Neural cell (in vitro differentiated cells): ENCODE measurements around the gene KANSL1L. TPM values are rescaled to one million over a fixed set of nuclear protein-coding genes. Genes with fewer than 3 reads are reported as not detected.

ENCODE experiments used
- H2AFZ ChIP-seq: fragments of 200-600, 300-800 bp; sonication (generic), shearing (Covaris generic); 2 replicates; pipeline ENCODE4 v1.6.0; 2014; ENCODE audit warnings: low read depth, mild to moderate bottlenecking, antibody characterized with exemption, low read length, moderate library complexity
- H3F3A ChIP-seq: fragments of 200-600 bp; shearing (Covaris generic); 2 replicates; pipeline ENCODE4 v1.6.1; 2016; ENCODE audit warnings: mild to moderate bottlenecking, moderate library complexity, mixed read lengths, antibody characterized with exemption, low read length; ENCODE audit not compliant: insufficient read depth, poor library complexity, severe bottlenecking
- H3K27ac ChIP-seq: fragments of 200-600, 300-800 bp; sonication (generic), shearing (Covaris generic); 2 replicates; pipeline ENCODE4 v1.5.1; 2014; ENCODE audit warnings: mild to moderate bottlenecking, low read length, moderate library complexity
- H3K27me3 ChIP-seq: fragments of 300-800, 200-600 bp; sonication (generic), shearing (Covaris generic); 2 replicates; pipeline ENCODE4 v1.6.0; 2014; ENCODE audit warnings: mild to moderate bottlenecking, low read depth, low read length, moderate library complexity; ENCODE audit not compliant: insufficient read depth
- H3K36me3 ChIP-seq: fragments of 300-800, 200-600 bp; sonication (generic), shearing (Covaris generic); 2 replicates; pipeline ENCODE4 v1.5.1; 2014; ENCODE audit warnings: mild to moderate bottlenecking, antibody characterized with exemption, low read length, moderate library complexity; ENCODE audit not compliant: insufficient read depth
- H3K4me2 ChIP-seq: fragments of 300-800, 200-600 bp; sonication (generic), shearing (Covaris generic); 2 replicates; pipeline ENCODE4 v1.6.0; 2014; ENCODE audit warnings: mild to moderate bottlenecking, low read length
- H3K4me3 ChIP-seq: fragments of 300-800, 200-600 bp; sonication (generic), shearing (Covaris generic); 2 replicates; pipeline ENCODE4 v1.5.1; 2014; ENCODE audit warnings: mild to moderate bottlenecking, low read length, moderate library complexity
- H3K79me2 ChIP-seq: fragments of 200-600 bp; shearing (Covaris generic); replicated peaks from 2 replicates; pipeline ENCODE4 v1.6.0; 2014; ENCODE audit warnings: mild to moderate bottlenecking, low read length, moderate library complexity; ENCODE audit not compliant: insufficient read depth
- H3K9ac ChIP-seq: fragments of 300-800, 200-600 bp; sonication (generic), shearing (Covaris generic); 2 replicates; pipeline ENCODE4 v1.6.1; 2016; ENCODE audit warnings: mild to moderate bottlenecking, low read length, mixed read lengths
- H3K9me2 ChIP-seq: fragments of 200-600 bp; shearing (Covaris generic); 2 replicates; pipeline ENCODE4 v1.6.1; 2016; ENCODE audit warnings: mild to moderate bottlenecking, low read length, mixed read lengths; ENCODE audit not compliant: insufficient read depth
- H3K9me3 ChIP-seq: fragments of 200-600, 300-800 bp; sonication (generic), shearing (Covaris generic); 2 replicates; pipeline ENCODE4 v1.6.1; 2016; ENCODE audit warnings: mild to moderate bottlenecking, mixed run types, low read length, moderate library complexity, mixed read lengths
- H4K20me1 ChIP-seq: fragments of 200-600 bp; shearing (Covaris generic); 2 replicates; pipeline ENCODE4 v1.6.1; 2016; ENCODE audit warnings: mild to moderate bottlenecking, mixed run types; ENCODE audit not compliant: insufficient read depth
- EP300 ChIP-seq: fragments of 450-650 bp; conservative IDR thresholded peaks from 2 replicates; pipeline ENCODE4 v1.6.1; 2014; ENCODE audit warnings: antibody characterized with exemption, mild to moderate bottlenecking, moderate library complexity; ENCODE audit not compliant: poor library complexity, severe bottlenecking
- EZH2 ChIP-seq: fragments of 200-600, 300-800 bp; shearing (Covaris generic), sonication (generic); IDR thresholded peaks from 2 replicates; pipeline ENCODE4 v1.6.1; 2014; ENCODE audit warnings: antibody characterized with exemption, low read length, borderline replicate concordance, mild to moderate bottlenecking; ENCODE audit not compliant: insufficient read depth, poor library complexity, severe bottlenecking
- MXI1 ChIP-seq: fragments of 450-650 bp; conservative IDR thresholded peaks from 2 replicates; pipeline ENCODE4 v1.6.1; 2014; ENCODE audit warnings: antibody characterized with exemption, mild to moderate bottlenecking; ENCODE audit not compliant: poor library complexity, severe bottlenecking
- POLR2AphosphoS5 ChIP-seq: IDR thresholded peaks from 2 replicates; pipeline ENCODE4 v1.6.1; 2012
- SMC3 ChIP-seq: fragments of 450-650 bp; conservative IDR thresholded peaks from 2 replicates; pipeline ENCODE4 v1.6.1; 2014; ENCODE audit warnings: antibody characterized with exemption, mild to moderate bottlenecking, moderate library complexity; ENCODE audit not compliant: poor library complexity
- TAF1 ChIP-seq: IDR thresholded peaks from 2 replicates; pipeline ENCODE4 v1.6.1; 2012; ENCODE audit warnings: low read depth
- polyA plus RNA-seq: library from polyadenylated mRNA; depleted of rRNA; stranded (reverse); fragments of >200 nt; gene quantifications from 2 replicates; pipeline ENCODE4 v1.2.3, GENCODE V29; 2014
- TF ChIP-seq, protein P1 (sequence below): IDR thresholded peaks from 2 replicates; pipeline ENCODE4 v1.6.1; 2012; ENCODE audit warnings: borderline replicate concordance
- TF ChIP-seq, protein P2 (sequence below): fragments of 450-650 bp; IDR thresholded peaks from 2 replicates; pipeline ENCODE4 v1.5.1; 2014; ENCODE audit warnings: antibody characterized with exemption, mild to moderate bottlenecking, moderate library complexity; ENCODE audit not compliant: poor library complexity, severe bottlenecking

The KANSL1L gene
- polyA plus RNA-seq, 1 donor from 2014 or later: 27.6 TPM

DNA sequence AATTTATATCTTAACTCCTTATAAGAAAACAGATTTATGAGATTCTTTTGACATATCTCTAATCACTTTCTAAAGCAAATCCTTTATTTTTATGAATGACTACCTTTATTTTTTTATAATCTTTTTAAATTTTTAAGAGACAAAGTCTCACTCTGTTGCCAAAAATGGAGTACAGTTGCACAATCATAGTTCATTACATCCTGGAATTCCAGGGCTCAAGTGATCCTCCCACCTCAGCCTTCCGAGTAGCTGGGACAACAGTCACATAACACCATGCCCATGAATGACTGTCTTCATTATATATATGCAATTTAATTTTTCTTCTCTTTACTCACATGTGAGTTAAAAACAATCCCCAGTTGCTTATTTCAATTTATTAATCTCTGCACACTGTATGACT lies 32.3 kb upstream of the KANSL1L start:
- no peaks in the 10 kb centered on the region for H3K27me3 ChIP-seq
- H3K9me2 ChIP-seq: no peaks in the 10 kb centered on the region
- no peak overlapping the region for H2AFZ ChIP-seq
- TF ChIP-seq MXI1 (no peak), TAF1 (no peak), EP300 (no peak), SMC3 (no peak), POLR2AphosphoS5 (no peak)
- TF ChIP-seq, protein P1, sequence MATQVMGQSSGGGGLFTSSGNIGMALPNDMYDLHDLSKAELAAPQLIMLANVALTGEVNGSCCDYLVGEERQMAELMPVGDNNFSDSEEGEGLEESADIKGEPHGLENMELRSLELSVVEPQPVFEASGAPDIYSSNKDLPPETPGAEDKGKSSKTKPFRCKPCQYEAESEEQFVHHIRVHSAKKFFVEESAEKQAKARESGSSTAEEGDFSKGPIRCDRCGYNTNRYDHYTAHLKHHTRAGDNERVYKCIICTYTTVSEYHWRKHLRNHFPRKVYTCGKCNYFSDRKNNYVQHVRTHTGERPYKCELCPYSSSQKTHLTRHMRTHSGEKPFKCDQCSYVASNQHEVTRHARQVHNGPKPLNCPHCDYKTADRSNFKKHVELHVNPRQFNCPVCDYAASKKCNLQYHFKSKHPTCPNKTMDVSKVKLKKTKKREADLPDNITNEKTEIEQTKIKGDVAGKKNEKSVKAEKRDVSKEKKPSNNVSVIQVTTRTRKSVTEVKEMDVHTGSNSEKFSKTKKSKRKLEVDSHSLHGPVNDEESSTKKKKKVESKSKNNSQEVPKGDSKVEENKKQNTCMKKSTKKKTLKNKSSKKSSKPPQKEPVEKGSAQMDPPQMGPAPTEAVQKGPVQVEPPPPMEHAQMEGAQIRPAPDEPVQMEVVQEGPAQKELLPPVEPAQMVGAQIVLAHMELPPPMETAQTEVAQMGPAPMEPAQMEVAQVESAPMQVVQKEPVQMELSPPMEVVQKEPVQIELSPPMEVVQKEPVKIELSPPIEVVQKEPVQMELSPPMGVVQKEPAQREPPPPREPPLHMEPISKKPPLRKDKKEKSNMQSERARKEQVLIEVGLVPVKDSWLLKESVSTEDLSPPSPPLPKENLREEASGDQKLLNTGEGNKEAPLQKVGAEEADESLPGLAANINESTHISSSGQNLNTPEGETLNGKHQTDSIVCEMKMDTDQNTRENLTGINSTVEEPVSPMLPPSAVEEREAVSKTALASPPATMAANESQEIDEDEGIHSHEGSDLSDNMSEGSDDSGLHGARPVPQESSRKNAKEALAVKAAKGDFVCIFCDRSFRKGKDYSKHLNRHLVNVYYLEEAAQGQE: no peak
- H3K4me2 ChIP-seq: no peak overlapping the region
- no peaks in the 10 kb centered on the region for H4K20me1 ChIP-seq
- H3K9ac ChIP-seq: no peak overlapping the region
- no peak overlapping the region for H3K4me3 ChIP-seq
- no peak overlapping the region for H3K27ac ChIP-seq
- H3K9me3 ChIP-seq: no peaks in the 10 kb centered on the region
- H3F3A ChIP-seq: no peaks in the 10 kb centered on the region
- H3K79me2 ChIP-seq: no peaks in the 10 kb centered on the region
- no peaks in the 10 kb centered on the region for H3K36me3 ChIP-seq

DNA sequence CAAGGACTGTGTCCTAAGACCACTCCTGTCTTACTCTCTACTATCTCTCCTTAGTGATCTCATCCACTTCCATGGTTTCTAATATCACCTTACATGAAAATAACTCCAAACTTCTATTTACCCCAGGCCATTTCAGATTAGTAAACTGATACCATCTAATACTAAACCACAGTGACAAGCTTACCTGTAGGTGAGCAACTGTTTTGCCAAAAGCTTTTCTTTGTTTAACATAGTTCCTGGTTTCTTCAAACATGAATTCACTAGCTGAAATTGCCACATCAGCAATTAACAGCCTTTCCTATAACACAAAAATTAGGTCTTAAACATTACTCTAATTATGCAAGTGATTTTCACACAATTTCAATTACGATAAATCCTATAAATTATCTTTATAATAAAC lies 31.9 kb upstream of the KANSL1L start:
- no peak overlapping the region for H3K9ac ChIP-seq
- no peak overlapping the region for H2AFZ ChIP-seq
- no peak overlapping the region for H3K4me2 ChIP-seq
- no peaks in the 10 kb centered on the region for H3K79me2 ChIP-seq
- H3K27me3 ChIP-seq: no peaks in the 10 kb centered on the region
- no peak for TF ChIP-seq POLR2AphosphoS5
- TF ChIP-seq SMC3: no peak
- H3K27ac ChIP-seq: no peak overlapping the region
- no peaks in the 10 kb centered on the region for H3K36me3 ChIP-seq
- no peaks in the 10 kb centered on the region for H3K9me3 ChIP-seq
- no peaks in the 10 kb centered on the region for H3K9me2 ChIP-seq
- H3F3A ChIP-seq: no peaks in the 10 kb centered on the region
- no peaks in the 10 kb centered on the region for H4K20me1 ChIP-seq
- no peak overlapping the region for H3K4me3 ChIP-seq

DNA sequence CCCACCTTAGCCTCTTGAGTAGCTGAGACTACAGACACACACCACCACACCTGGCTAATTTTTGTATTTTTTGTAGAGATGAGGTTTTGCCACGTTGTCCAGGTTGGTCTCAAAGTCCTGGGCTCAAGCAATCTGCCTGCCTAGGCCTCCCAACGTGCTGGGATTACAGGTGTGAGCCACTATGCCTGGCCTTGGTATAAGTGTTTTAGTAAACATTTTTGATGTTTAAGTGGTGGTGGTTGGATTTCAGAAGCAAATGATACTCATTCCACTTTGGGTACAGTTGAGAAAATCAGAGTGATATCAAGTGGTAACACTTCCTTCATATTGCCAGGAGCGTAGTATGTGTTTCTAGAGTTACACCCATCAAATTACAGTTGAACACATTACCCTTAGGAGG lies 28.6 kb upstream of the KANSL1L start:
- TF ChIP-seq, protein P1: no peak
- TF ChIP-seq EZH2 (no peak), SMC3 (no peak), MXI1 (no peak), POLR2AphosphoS5 (no peak)
- TF ChIP-seq, protein P2, sequence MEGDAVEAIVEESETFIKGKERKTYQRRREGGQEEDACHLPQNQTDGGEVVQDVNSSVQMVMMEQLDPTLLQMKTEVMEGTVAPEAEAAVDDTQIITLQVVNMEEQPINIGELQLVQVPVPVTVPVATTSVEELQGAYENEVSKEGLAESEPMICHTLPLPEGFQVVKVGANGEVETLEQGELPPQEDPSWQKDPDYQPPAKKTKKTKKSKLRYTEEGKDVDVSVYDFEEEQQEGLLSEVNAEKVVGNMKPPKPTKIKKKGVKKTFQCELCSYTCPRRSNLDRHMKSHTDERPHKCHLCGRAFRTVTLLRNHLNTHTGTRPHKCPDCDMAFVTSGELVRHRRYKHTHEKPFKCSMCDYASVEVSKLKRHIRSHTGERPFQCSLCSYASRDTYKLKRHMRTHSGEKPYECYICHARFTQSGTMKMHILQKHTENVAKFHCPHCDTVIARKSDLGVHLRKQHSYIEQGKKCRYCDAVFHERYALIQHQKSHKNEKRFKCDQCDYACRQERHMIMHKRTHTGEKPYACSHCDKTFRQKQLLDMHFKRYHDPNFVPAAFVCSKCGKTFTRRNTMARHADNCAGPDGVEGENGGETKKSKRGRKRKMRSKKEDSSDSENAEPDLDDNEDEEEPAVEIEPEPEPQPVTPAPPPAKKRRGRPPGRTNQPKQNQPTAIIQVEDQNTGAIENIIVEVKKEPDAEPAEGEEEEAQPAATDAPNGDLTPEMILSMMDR: no peak
- H3K27me3 ChIP-seq: no peaks in the 10 kb centered on the region
- no peak overlapping the region for H3K4me3 ChIP-seq
- no peaks in the 10 kb centered on the region for H4K20me1 ChIP-seq
- no peaks in the 10 kb centered on the region for H3K36me3 ChIP-seq
- no peaks in the 10 kb centered on the region for H3F3A ChIP-seq
- H3K27ac ChIP-seq: no peak overlapping the region
- H3K9me3 ChIP-seq: no peaks in the 10 kb centered on the region
- no peak overlapping the region for H3K9ac ChIP-seq
- H3K4me2 ChIP-seq: no peak overlapping the region
- H3K9me2 ChIP-seq: no peaks in the 10 kb centered on the region
- no peak overlapping the region for H2AFZ ChIP-seq
- H3K79me2 ChIP-seq: no peaks in the 10 kb centered on the region
